ENCODE results near the gene SPANXN2. TPM values are rescaled to one million over a fixed set of nuclear protein-coding genes. Genes with fewer than 3 reads are reported as not detected.

The SPANXN2 gene
- not detected in 2 replicates for total RNA-seq

GRCh38 chrX:143720652-143721051 lies at the start of gene SPANXN2:
Gene SPANXN2 (minus strand): TSS chrX:143720752. CDS start chrX:143720668, 84 bp downstream.

Other genes with a start within 250 kb of the SPANXN2 start
- gene SPANXN3, start 203.3 kb downstream of the SPANXN2 start, total RNA-seq = not detected in 2 replicates
- gene SLITRK4, start 84.7 kb downstream of the SPANXN2 start, total RNA-seq = not detected in 2 replicates
- gene UBE2NL, start 163.3 kb upstream of the SPANXN2 start, total RNA-seq = not detected in 2 replicates

All from hair follicular keratinocyte (primary cell).